ENCODE measurements around the gene EIF2S1. TPM values are rescaled to one million over a fixed set of nuclear protein-coding genes. Genes with fewer than 3 reads are reported as not detected.

Gene EIF2S1
- total RNA-seq, 4 donors from 2014 or later: 73.2 to 178 (median 114) TPM

DNA sequence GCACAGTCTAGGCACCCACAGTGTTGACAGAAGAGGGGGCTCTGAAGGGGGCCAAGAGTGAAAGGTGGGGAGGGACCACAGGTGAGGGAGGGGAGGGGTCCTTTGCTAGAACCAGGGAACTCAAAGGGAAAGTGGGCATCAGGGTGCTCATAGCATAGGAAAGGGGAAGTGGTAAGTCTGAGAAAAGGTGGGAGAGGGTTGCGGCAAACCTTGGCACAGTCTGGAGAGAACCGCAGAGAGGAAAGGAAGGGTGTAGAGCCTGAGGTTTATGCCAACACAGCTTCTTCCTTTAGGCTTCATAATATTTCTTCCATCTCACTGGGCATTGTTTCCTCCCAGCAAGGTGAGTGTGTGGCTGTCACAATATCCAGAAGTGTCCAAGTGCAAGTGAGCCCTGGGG is 63.3 kb downstream of the EIF2S1 start:
- Histone ChIP-seq H3K9me3 (no peaks in the 10 kb centered on the region), H3K27me3 (peaks cover 0 to 21% (median 2%) of the 10 kb centered on the region in 4 donors), H3K36me3 (no peaks in the 10 kb centered on the region), H3K4me3 (no peak overlapping the region), H3K4me1 (peaks cover 0 to 10% (median 9%) of the 10 kb centered on the region in 4 donors), H3K27ac (replicated peaks in 1 of 4) (no peak overlapping the region)
- WGBS: 78% methylated on average over 2 of the region's 2 CpGs
- TF ChIP-seq EP300 (IDR thresholded peaks at IDR 0.05): no peak
- TF ChIP-seq, protein P1, sequence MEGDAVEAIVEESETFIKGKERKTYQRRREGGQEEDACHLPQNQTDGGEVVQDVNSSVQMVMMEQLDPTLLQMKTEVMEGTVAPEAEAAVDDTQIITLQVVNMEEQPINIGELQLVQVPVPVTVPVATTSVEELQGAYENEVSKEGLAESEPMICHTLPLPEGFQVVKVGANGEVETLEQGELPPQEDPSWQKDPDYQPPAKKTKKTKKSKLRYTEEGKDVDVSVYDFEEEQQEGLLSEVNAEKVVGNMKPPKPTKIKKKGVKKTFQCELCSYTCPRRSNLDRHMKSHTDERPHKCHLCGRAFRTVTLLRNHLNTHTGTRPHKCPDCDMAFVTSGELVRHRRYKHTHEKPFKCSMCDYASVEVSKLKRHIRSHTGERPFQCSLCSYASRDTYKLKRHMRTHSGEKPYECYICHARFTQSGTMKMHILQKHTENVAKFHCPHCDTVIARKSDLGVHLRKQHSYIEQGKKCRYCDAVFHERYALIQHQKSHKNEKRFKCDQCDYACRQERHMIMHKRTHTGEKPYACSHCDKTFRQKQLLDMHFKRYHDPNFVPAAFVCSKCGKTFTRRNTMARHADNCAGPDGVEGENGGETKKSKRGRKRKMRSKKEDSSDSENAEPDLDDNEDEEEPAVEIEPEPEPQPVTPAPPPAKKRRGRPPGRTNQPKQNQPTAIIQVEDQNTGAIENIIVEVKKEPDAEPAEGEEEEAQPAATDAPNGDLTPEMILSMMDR (IDR thresholded peaks at IDR 0.05): no peak
- intact Hi-C loops (cut with DNase I): no loop called here
- DNase-seq (ENCODE audit: extremely low spot score): no peak

DNA sequence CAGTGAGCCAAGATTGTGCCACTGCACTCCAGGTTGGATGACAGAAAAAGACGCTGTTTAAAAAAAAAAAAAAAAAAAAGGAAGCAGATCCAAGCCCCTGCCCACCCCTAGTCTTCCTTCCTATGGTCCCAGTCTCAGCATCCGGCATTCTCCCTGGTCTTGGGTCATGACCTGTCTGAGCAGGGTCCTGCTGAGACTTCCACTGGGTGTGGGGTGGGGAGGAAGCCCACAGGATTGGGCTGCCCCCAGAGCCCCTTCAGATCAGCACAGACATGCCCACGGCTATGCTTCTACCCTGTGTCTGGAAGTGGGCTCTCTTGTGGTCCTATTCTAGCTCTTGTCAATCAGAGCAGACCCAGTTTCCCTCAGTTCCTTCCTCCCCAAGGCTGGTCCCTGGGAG is 64.4 kb downstream of the EIF2S1 start:
- no peaks in the 10 kb centered on the region for H3K9me3 ChIP-seq
- no peak for TF ChIP-seq POLR2A (IDR thresholded peaks at IDR 0.05; ENCODE audit: low read depth)
- TF ChIP-seq, protein P1 (IDR thresholded peaks at IDR 0.05): no peak
- no peak for TF ChIP-seq POLR2AphosphoS5 (IDR thresholded peaks at IDR 0.05)
- TF ChIP-seq EP300 (IDR thresholded peaks at IDR 0.05): no peak
- no peak for DNase-seq (ENCODE audit: extremely low spot score)
- H3K27ac ChIP-seq (replicated peaks in 1 of 4): no peak overlapping the region
- H3K4me3 ChIP-seq: no peak overlapping the region
- no peaks in the 10 kb centered on the region for H3K36me3 ChIP-seq
- H3K27me3 ChIP-seq: peaks cover 0 to 13% (median 2%) of the 10 kb centered on the region in 4 donors
- WGBS: 56% methylated on average over 3 of the region's 3 CpGs
- intact Hi-C loops (cut with DNase I): no loop called here
- peaks cover 0 to 10% (median 9%) of the 10 kb centered on the region in 4 donors for H3K4me1 ChIP-seq

DNA sequence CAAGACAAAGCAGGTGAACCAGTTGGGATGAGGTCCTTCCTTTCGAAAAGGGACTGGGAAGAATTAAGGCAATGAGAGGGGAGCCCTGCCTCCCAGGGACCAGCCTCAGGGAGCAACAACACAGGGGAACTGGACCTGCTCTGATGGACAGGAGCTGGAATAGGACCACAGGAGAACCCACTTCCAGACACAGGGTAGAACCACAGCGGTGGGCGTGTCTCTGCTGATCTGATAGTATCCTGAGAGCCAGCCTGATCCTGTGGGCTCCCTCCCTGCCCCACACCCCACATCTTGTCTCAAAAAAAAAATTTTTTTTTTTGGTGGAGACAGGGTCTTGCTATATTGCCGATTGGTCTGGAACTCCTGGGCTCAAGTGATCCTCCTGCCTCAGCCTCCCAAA is 65.5 kb downstream of the EIF2S1 start:
- Histone ChIP-seq H3K4me3 (no peak overlapping the region), H3K27ac (replicated peaks in 1 of 4) (no peak overlapping the region), H3K36me3 (no peaks in the 10 kb centered on the region), H3K4me1 (peaks cover 0 to 10% (median 9%) of the 10 kb centered on the region in 4 donors), H3K9me3 (no peaks in the 10 kb centered on the region), H3K27me3 (peaks cover 0 to 13% (median 2%) of the 10 kb centered on the region in 4 donors)
- WGBS: 84% methylated on average over 4 of the region's 4 CpGs
- intact Hi-C loops (cut with DNase I): loop anchor here (2.0 to 5.0 kb wide), 2 partner anchors 145 to 277 kb away; partner anchors contain the start of gene RDH12
- TF ChIP-seq POLR2AphosphoS5 (IDR thresholded peaks at IDR 0.05) (no peak), POLR2A (IDR thresholded peaks at IDR 0.05; ENCODE audit: low read depth) (no peak), EP300 (IDR thresholded peaks at IDR 0.05) (no peak)
- TF ChIP-seq, protein P1 (IDR thresholded peaks at IDR 0.05): no peak
- DNase-seq (ENCODE audit: extremely low spot score): no peak

DNA sequence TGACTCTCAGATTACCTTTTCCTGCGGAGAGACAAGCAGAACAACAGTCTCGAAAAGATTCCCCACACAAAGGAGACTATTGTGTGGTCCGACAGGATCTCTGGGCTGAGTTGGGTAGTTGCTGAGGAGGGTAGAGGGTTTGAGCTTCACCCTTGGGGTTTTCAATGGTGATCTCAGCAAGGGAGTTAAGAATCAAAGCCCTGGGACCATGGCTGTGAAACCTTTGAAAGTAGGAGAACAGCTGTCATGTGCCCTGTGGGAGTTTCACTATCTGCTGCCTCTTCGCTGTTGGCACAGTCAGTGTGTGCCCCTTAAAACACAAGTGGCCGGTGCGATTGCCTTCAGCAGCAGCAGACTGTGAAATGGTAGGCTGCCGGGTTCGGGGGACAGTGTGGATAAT is 66.0 kb downstream of the EIF2S1 start:
- 88% methylated on average over 8 of the region's 8 CpGs for WGBS
- H3K27me3 ChIP-seq: peaks cover 0 to 13% (median 2%) of the 10 kb centered on the region in 4 donors
- intact Hi-C loops (cut with DNase I): loop anchor here (2.0 to 5.0 kb wide), 2 partner anchors 145 to 276 kb away; partner anchors contain the start of gene RDH12
- H3K36me3 ChIP-seq: no peaks in the 10 kb centered on the region
- TF ChIP-seq POLR2A (IDR thresholded peaks at IDR 0.05; ENCODE audit: low read depth) (no peak), POLR2AphosphoS5 (IDR thresholded peaks at IDR 0.05) (no peak), EP300 (IDR thresholded peaks at IDR 0.05) (no peak)
- TF ChIP-seq, protein P1 (IDR thresholded peaks at IDR 0.05): no peak
- peaks cover 0 to 10% (median 9%) of the 10 kb centered on the region in 4 donors for H3K4me1 ChIP-seq
- H3K4me3 ChIP-seq: no peak overlapping the region
- no peak for DNase-seq (ENCODE audit: extremely low spot score)
- no peaks in the 10 kb centered on the region for H3K9me3 ChIP-seq
- no peak overlapping the region for H3K27ac ChIP-seq (replicated peaks in 1 of 4)

All from esophagus muscularis mucosa (tissue), 4 donors.